OCI-LY1 (cell line): ENCODE measurements around the gene GNG11.

ENCODE experiments used
- CTCF ChIP-seq: fragments of 200-600 bp; sonication (generic), shearing (Covaris generic); IDR thresholded peaks from 2 replicates; pipeline ENCODE4 v1.5.1; 2017; ENCODE audit warnings: mild to moderate bottlenecking, antibody characterized with exemption, low read length, moderate library complexity, mixed read lengths
- EZH2 ChIP-seq: fragments of 200-600 bp; sonication (generic), shearing (Covaris generic); IDR thresholded peaks from 2 replicates; pipeline ENCODE4 v1.8.0; 2017; ENCODE audit warnings: borderline replicate concordance, mixed run types, mild to moderate bottlenecking, antibody characterized with exemption, low read length, moderate library complexity, mixed read lengths

- no peak for TF ChIP-seq CTCF
- TF ChIP-seq EZH2 = no peak
Measured at GRCh38 chr7:93914581-93915066, 6.9 kb upstream of the GNG11 start.
